GM21717 (cell line): ENCODE data around the gene OR5A2.
A peak's percentile ranks its signal among the peaks of the same experiment; 100 is the strongest.
"Not testable (repeated sequence)": the region's sequence is repeated elsewhere in the genome, so short reads cannot be mapped to it uniquely, and the experiment has no call there.

Experiments used
- ATAC-seq: cut with Tn5 transposase; IDR thresholded peaks from one replicate; pipeline ENCODE4 v1.9.1; 2021; ENCODE audit warnings: mild to moderate bottlenecking, moderate library complexity; ENCODE audit not compliant: unreplicated experiment

OR5A2 gene

GRCh38 chr11:59394186-59394585 is 32.0 kb downstream of the OR5A2 start:
- ATAC-seq = no peak

GRCh38 chr11:59380263-59381059 is 45.8 kb downstream of the OR5A2 start:
- ATAC-seq = peak; percentile 98

- ATAC-seq = not testable (repeated sequence)
Measured at GRCh38 chr11:59372324-59372723, 53.9 kb downstream of the OR5A2 start.

GRCh38 chr11:59368238-59369022 is 57.8 kb downstream of the OR5A2 start:
- no peak for ATAC-seq
